ENCODE measurements around the gene TMEM263. TPM values are rescaled to one million over a fixed set of nuclear protein-coding genes. Genes with fewer than 3 reads are reported as not detected.

The TMEM263 gene
- total and polyA plus RNA-seq, 2 of the 13 experiments (the other 11 are each of a cell fraction or from before 2014, with no cell fraction given), result 25.9 to 58.6 TPM

- TF ChIP-seq ARID4A (CRISPR knock-in tag; IDR thresholded peaks at IDR 0.05; ENCODE audit: borderline replicate concordance) (peak; percentile 88; the same call in 1 of the 2 replicates), NR2F2 (IDR thresholded peaks at IDR 0.05; ENCODE audit: borderline replicate concordance, low read depth) (no peak), NR1H2 (CRISPR knock-in tag; IDR thresholded peaks at IDR 0.05; ENCODE audit: borderline replicate concordance, low read depth) (no peak), MBNL3 (CRISPR knock-in tag; conservative IDR thresholded peaks at IDR 0.05) (no peak), RBM39 (IDR thresholded peaks at IDR 0.05; ENCODE audit: low read depth, low read length, poor library complexity, severe bottlenecking) (peak; percentile 51), ZNF562 (CRISPR knock-in tag; IDR thresholded peaks at IDR 0.05; ENCODE audit: borderline replicate concordance) (no peak; the same call in 1 of the 2 replicates), PAWR (CRISPR knock-in tag; IDR thresholded peaks at IDR 0.05; ENCODE audit: borderline replicate concordance) (no peak), MBD4 (IDR thresholded peaks at IDR 0.05; ENCODE audit: borderline replicate concordance, low read length) (no peak), SP5 (CRISPR knock-in tag; IDR thresholded peaks at IDR 0.05; ENCODE audit: borderline replicate concordance, low read depth) (no peak; the same call in 1 of the 2 replicates), ZBTB40 (IDR thresholded peaks at IDR 0.05) (no peak), ZBTB40 (CRISPR knock-in tag; IDR thresholded peaks at IDR 0.05) (peak; percentile 46; the same call in 1 of the 2 replicates), ZNF317 (CRISPR knock-in tag; IDR thresholded peaks at IDR 0.05) (peak; percentile 55; the same call in 1 of the 2 replicates), MLLT10 (CRISPR knock-in tag; IDR thresholded peaks at IDR 0.05) (no peak), ZNF414 (CRISPR knock-in tag; IDR thresholded peaks at IDR 0.05) (no peak; the same call in 1 of the 2 replicates), ZNF550 (CRISPR knock-in tag; IDR thresholded peaks at IDR 0.05; ENCODE audit: borderline replicate concordance) (no peak)
These were observed at the start of gene TMEM263 (continued) for GRCh38 chr12:106955377-106956047.
